Fibroblast of villous mesenchyme (primary cell): Measurements from ENCODE around the gene ABR. TPM values are rescaled to one million over a fixed set of nuclear protein-coding genes. Genes with fewer than 3 reads are reported as not detected.

Experiments used
- DNase-seq: peaks from one replicate; pipeline ENCODE4 v3.0.0-alpha.2; 2010; ENCODE audit warnings: low read depth
- H3K4me3 ChIP-seq: 2 replicates; pipeline ENCODE4 v1.5.1; 2011; ENCODE audit warnings: low read depth, mild to moderate bottlenecking, low read length
- total RNA-seq: library from RNA; depleted of rRNA; stranded (reverse); fragments of >200 nt; gene quantifications from 2 replicates; pipeline ENCODE4 v1.2.3, GENCODE V29; 2012
- TF ChIP-seq, protein P1 (sequence below): IDR thresholded peaks from 2 replicates; pipeline ENCODE4 v1.5.1; 2012; ENCODE audit warnings: low read depth, mild to moderate bottlenecking, low read length; ENCODE audit not compliant: insufficient read depth

The ABR gene
- total RNA-seq, 1 donor, result 51.8 TPM

DNA sequence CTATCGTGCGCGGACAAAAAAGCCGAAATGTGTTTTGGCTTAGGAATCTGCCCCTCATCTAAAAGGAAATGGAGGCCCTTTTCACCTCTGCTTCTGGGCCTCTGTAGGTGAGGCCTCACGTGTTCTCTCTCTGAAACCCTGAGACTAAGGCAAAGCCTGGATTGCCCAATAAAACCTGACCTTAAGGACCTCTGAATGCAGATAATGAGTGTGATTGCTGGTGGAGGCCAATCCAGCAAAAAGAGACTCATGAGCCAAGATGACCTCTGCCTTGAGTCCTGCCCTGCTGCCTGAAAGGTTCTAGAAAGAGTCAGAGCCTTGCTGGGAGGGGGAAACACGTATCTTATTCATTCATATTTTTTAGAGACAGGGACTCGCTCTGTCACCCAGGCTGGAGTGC is 44.5 kb upstream of the ABR start:
- no peak for DNase-seq
- TF ChIP-seq, protein P1, sequence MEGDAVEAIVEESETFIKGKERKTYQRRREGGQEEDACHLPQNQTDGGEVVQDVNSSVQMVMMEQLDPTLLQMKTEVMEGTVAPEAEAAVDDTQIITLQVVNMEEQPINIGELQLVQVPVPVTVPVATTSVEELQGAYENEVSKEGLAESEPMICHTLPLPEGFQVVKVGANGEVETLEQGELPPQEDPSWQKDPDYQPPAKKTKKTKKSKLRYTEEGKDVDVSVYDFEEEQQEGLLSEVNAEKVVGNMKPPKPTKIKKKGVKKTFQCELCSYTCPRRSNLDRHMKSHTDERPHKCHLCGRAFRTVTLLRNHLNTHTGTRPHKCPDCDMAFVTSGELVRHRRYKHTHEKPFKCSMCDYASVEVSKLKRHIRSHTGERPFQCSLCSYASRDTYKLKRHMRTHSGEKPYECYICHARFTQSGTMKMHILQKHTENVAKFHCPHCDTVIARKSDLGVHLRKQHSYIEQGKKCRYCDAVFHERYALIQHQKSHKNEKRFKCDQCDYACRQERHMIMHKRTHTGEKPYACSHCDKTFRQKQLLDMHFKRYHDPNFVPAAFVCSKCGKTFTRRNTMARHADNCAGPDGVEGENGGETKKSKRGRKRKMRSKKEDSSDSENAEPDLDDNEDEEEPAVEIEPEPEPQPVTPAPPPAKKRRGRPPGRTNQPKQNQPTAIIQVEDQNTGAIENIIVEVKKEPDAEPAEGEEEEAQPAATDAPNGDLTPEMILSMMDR, result no peak
- no peak overlapping the region for H3K4me3 ChIP-seq

DNA sequence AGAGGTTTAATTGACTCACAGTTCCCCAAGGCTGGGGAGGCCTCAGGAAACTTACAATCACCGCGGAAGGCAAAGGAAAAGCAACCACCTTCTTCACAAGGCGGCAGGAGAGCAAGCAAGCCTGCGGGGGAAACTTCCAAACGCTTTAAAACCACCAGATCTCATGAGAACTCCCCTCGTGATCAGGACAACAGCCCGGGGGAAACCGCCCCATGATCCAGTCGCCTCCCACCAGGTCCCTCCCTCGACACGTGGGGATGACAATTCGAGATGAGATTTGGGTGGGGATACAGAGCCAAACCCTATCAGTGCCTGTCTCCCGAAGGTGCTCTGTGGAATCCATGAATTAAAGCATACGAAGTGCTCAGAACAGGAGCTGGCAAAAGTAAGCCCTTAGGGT is 43.9 kb upstream of the ABR start:
- H3K4me3 ChIP-seq, result no peak overlapping the region
- no peak for DNase-seq
- TF ChIP-seq, protein P1, result no peak

DNA sequence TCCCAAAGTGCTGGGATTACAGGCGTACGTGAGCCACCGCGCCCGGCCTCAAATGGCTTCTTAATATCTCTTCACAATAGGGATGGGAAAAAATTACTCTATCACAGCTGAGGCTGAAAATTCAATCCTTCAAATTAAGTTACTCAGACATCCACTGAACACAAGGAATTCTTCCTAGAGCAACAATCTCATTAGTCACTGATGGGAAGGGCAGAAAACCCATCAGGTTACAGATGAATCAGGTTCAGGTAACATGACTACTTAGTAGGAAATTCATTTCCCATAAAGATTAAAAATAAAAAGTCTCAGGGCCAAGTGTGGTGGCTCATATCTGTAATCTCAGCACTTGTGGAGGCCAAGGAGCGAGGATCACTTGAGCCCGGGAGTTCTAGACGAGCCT is 42.5 kb upstream of the ABR start:
- no peak for DNase-seq
- TF ChIP-seq, protein P1, result no peak
- no peak overlapping the region for H3K4me3 ChIP-seq

DNA sequence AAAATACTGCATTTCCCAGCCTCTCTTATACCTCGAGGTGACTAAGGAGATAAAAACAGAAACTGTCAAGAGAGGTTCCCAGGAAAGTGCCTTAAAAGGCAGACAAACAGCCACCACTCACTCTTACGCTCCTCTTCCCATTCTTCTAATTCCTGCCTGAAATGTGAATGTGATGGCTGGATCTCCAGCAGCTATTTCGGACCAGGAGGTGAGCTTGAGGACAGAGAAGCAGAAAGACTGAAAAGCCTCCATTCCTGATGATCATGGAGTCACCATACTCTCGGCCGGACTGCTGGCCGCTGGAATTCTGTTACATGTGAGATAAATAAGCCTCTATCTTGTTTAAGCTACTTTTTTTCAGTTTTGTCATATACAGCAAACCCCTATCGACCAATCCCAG is 41.4 kb upstream of the ABR start:
- DNase-seq, result no peak
- TF ChIP-seq, protein P1, result no peak
- H3K4me3 ChIP-seq, result no peak overlapping the region

DNA sequence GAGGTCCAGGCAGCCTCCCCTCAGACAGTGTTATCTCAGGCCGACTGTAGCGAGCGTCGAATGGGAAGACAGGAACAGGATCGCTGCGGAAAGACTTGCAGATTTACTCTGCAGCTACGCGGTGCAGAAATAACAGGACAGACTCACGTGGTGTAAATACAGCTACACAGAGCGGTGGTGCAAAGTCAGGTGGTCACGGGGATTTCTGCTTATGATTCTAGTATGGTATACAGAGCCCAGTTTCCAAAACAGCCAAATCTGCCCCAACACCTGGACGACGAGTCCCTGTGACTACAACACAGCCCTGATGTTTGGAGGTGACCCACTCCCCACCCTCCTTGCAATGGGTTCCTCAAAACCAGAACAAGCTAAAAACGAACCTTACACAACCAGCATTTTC is 40.6 kb upstream of the ABR start:
- no peak overlapping the region for H3K4me3 ChIP-seq
- TF ChIP-seq, protein P1, result no peak
- no peak for DNase-seq

DNA sequence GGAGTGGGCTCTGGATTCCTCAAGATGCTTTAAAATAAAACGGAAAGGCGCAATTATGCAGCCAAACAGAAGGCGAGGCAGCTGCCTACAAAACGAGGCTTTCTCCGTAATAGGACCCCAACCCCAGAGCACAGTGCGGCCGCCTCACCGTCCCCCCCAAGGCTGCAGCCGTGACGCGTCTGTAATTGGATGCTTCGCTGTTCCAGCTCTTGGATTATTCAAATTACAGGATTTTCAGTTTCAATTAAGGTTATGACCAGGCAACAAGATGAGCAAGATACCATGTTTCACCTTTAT is 37.3 kb upstream of the ABR start:
- TF ChIP-seq, protein P1, result no peak
- H3K4me3 ChIP-seq, result no peak overlapping the region
- no peak for DNase-seq

DNA sequence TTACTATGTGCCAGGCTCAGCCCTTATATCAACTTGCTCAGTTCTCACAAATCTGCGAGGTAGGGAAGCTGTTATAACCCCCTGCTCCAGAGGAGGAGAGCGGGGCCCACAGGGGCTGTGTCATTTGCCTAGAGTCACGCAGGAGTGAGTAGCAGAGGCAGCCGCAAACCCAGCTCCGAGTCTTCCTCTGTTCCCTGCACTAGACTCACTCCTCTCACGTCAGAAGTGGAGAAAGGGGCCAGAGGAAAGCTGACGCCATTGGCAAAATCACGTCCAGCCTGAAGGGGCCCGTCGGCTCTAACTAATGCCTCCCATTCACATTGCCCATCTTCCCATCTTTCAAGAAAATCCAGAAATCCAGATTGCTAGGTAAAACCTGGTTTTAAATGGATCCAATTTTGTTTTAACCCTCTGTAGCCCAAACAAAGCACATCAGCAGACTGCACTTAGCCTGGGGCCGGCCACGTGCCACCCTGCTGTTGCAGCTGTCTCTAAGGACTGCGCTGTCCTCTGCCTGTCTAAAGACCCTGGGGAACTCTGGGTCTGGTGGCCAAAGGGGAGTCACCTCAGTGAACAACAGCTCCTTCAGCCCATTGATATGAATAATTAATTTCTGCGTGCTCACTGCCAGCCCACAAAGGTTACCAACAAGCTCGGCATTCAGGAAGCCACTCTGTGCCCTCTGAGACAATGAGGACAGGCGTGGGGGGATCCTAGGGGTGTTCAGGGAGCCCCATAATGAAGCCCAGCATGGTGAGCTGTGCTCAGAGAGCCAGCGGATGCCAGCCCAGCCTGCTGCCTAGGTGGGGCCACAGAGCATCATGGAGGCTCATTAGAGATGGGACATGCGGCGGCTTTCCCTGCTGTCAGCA is 36.7 kb upstream of the ABR start:
- no peak for DNase-seq
- H3K4me3 ChIP-seq, result no peak overlapping the region
- TF ChIP-seq, protein P1, result no peak
